Measurements from ENCODE around the gene IMPDH2.

- TF ChIP-seq GATA2 (IDR thresholded peaks at IDR 0.05; ENCODE audit: low read depth, low read length) (no peak), GATA3 (IDR thresholded peaks at IDR 0.05; ENCODE audit: low read depth, low read length) (no peak)
Observed at GRCh38 chr3:49076646-49077045, 47.4 kb upstream of the IMPDH2 start.

Data from SH-SY5Y (cell line).